ENCODE measurements around the gene APBB1IP.
"Not testable (repeated sequence)": the region's sequence is repeated elsewhere in the genome, so short reads cannot be mapped to it uniquely, and the experiment has no call there.

DNA sequence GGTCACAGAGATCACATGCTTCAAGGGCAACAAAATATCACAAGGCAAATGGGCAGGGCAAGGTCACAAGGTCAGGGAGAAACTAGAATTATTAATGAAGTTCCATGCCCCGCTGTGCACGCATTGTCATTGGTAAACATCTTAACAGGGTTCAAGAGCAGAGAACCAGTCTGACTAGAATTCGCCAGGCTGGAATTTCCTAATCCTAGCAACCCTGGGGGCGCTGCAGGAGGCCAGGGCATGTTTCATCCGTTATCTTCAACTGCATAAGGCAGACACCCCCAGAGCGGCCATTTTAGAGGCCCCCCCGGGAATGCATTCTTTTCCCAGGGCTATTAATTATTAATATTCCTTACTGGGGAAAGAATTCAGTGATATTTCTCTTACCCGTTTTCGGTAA, 54.6 kb downstream of the APBB1IP start:
- TF ChIP-seq, protein P1, sequence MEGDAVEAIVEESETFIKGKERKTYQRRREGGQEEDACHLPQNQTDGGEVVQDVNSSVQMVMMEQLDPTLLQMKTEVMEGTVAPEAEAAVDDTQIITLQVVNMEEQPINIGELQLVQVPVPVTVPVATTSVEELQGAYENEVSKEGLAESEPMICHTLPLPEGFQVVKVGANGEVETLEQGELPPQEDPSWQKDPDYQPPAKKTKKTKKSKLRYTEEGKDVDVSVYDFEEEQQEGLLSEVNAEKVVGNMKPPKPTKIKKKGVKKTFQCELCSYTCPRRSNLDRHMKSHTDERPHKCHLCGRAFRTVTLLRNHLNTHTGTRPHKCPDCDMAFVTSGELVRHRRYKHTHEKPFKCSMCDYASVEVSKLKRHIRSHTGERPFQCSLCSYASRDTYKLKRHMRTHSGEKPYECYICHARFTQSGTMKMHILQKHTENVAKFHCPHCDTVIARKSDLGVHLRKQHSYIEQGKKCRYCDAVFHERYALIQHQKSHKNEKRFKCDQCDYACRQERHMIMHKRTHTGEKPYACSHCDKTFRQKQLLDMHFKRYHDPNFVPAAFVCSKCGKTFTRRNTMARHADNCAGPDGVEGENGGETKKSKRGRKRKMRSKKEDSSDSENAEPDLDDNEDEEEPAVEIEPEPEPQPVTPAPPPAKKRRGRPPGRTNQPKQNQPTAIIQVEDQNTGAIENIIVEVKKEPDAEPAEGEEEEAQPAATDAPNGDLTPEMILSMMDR (conservative IDR thresholded peaks at IDR 0.05 in 1 of 2, IDR thresholded peaks at IDR 0.05 in 1 of 2; ENCODE audit: extremely low read depth in 1 of 2, insufficient read depth in 1 of 2, low read depth in 1 of 2, low read length in 2 of 2), result not testable (repeated sequence)
- not testable (repeated sequence) for TF ChIP-seq EZH2 (IDR thresholded peaks at IDR 0.05; ENCODE audit: borderline replicate concordance, low read length)

All from mammary epithelial cell (primary cell).